GM12878 (cell line): ENCODE measurements around the gene PML. TPM values are rescaled to one million over a fixed set of nuclear protein-coding genes. Genes with fewer than 3 reads are reported as not detected.

Experiments
- BHLHE40 ChIP-seq, 2 experiments: fragments of 450-650 bp in 1 of 2; IDR thresholded peaks; 2 replicates each; pipeline ENCODE4 v1.6.1; 2011 to 2017; ENCODE audit warnings: low read depth in 2 of 2, borderline replicate concordance in 1 of 2, improper control_type of control experiment in 1 of 2, low read length in 1 of 2, mild to moderate bottlenecking in 1 of 2
- MYB ChIP-seq: fragments of 150-350 bp; IDR thresholded peaks from 2 replicates; pipeline ENCODE4 v1.6.1; 2014; ENCODE audit warnings: mild to moderate bottlenecking, low read depth, low read length, borderline replicate concordance
- NKRF ChIP-seq: fragments of 450-650 bp; conservative IDR thresholded peaks from 2 replicates; pipeline ENCODE4 v1.6.1; 2017; ENCODE audit warnings: mild to moderate bottlenecking, moderate library complexity
- POLR2AphosphoS2 ChIP-seq: IDR thresholded peaks from 2 replicates; pipeline ENCODE4 v1.6.1; 2011; ENCODE audit warnings: low read depth, mild to moderate bottlenecking, low read length, improper control_type of control experiment, moderate library complexity
- RB1 ChIP-seq: fragments of 450-650 bp; formaldehyde crosslinking; IDR thresholded peaks from 2 replicates; pipeline ENCODE4 v1.6.1; 2017; ENCODE audit warnings: mild to moderate bottlenecking, borderline replicate concordance
- RELB ChIP-seq: fragments of 450-650 bp; IDR thresholded peaks from 2 replicates; pipeline ENCODE4 v1.6.1; 2017; ENCODE audit warnings: low read depth, mild to moderate bottlenecking, moderate library complexity
- REST ChIP-seq: IDR thresholded peaks from 2 replicates; pipeline ENCODE4 v1.6.1; 2012; ENCODE audit warnings: mild to moderate bottlenecking, low read depth, low read length
- TAF1 ChIP-seq: IDR thresholded peaks from 2 replicates; pipeline ENCODE4 v1.6.1; 2011; ENCODE audit warnings: mild to moderate bottlenecking, low read depth, low read length, borderline replicate concordance
- TCF3 ChIP-seq: IDR thresholded peaks from 2 replicates; pipeline ENCODE4 v1.6.1; 2012; ENCODE audit warnings: low read depth, mild to moderate bottlenecking, low read length, borderline replicate concordance; ENCODE audit not compliant: insufficient read depth
- TCF7 ChIP-seq: IDR thresholded peaks from 2 replicates; pipeline ENCODE4 v1.6.1; 2014; ENCODE audit warnings: antibody characterized with exemption, borderline replicate concordance
- ZBTB4 ChIP-seq: fragments of 450-650 bp; formaldehyde crosslinking; IDR thresholded peaks from 2 replicates; pipeline ENCODE4 v1.4.0; 2022; ENCODE audit warnings: mild to moderate bottlenecking, moderate library complexity
- ZNF622 ChIP-seq: fragments of 450-650 bp; IDR thresholded peaks from 2 replicates; pipeline ENCODE4 v1.6.1; 2017; ENCODE audit warnings: mild to moderate bottlenecking, inconsistent platforms
- polyA plus RNA-seq, 11 experiments: library from polyadenylated mRNA; depleted of rRNA in 4 of 11; unstranded in 6 of 11; stranded (reverse) in 5 of 11; fragments of >200 nt; fragmentation: Nextera tagmentation in 4 of 11; fragmentation: Illumina TruSeq in 1 of 11; extraction: Ambion mirVana in 4 of 11; extraction: Trizol in 1 of 11; gene quantifications; 1 replicate in 1 of 11; 2 replicates in 10 of 11; pipeline versions ENCODE4 v1.2.1 to v1.2.3, GENCODE V29; 2011 to 2016; ENCODE audit warnings: inconsistent platforms in 2 of 11, missing spikeins in 2 of 11, low read depth in 1 of 11
- total RNA-seq, 4 experiments: library from RNA; depleted of rRNA in 3 of 4; stranded (reverse); fragments of >200 nt in 3 of 4; fragmentation: Illumina TruSeq in 1 of 4; extraction: Trizol in 1 of 4; gene quantifications; 2 replicates each; pipeline versions ENCODE4 v1.2.1 to v1.2.3, GENCODE V29; 2013 to 2021
- TF ChIP-seq, protein P1 (sequence below): fragments of 450-650 bp; IDR thresholded peaks from 2 replicates; pipeline ENCODE4 v1.6.1; 2018; ENCODE audit warnings: borderline replicate concordance, mild to moderate bottlenecking; ENCODE audit not compliant: partially characterized antibody
- TF ChIP-seq, protein P2 (sequence below): fragments of 450-650 bp; IDR thresholded peaks from 2 replicates; pipeline ENCODE4 v1.6.1; 2017; ENCODE audit warnings: borderline replicate concordance

The PML gene
- total and polyA plus RNA-seq, 10 of the 15 experiments (the other 5 are each of a cell fraction or from before 2014, with no cell fraction given) = 8.5 to 95.5 (median 30.8) TPM

- TF ChIP-seq, protein P1, sequence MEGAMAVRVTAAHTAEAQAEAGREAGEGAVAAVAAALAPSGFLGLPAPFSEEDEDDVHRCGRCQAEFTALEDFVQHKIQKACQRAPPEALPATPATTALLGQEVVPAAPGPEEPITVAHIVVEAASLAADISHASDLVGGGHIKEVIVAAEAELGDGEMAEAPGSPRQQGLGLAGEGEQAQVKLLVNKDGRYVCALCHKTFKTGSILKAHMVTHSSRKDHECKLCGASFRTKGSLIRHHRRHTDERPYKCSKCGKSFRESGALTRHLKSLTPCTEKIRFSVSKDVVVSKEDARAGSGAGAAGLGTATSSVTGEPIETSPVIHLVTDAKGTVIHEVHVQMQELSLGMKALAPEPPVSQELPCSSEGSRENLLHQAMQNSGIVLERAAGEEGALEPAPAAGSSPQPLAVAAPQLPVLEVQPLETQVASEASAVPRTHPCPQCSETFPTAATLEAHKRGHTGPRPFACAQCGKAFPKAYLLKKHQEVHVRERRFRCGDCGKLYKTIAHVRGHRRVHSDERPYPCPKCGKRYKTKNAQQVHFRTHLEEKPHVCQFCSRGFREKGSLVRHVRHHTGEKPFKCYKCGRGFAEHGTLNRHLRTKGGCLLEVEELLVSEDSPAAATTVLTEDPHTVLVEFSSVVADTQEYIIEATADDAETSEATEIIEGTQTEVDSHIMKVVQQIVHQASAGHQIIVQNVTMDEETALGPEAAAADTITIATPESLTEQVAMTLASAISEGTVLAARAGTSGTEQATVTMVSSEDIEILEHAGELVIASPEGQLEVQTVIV = no peak
- TF ChIP-seq TCF3 (no peak), TAF1 (peak; percentile 61; the same call in 1 of the 2 replicates), ZBTB4 (no peak), BHLHE40 (IDR thresholded peaks at IDR 0.05; ENCODE audit: borderline replicate concordance in 1 of 2, low read depth in 2 of 2, low read length in 1 of 2) (peak in 1 of 2 experiments; percentile 36; a peak in 2 of 4 replicates), MYB (0 out of 2 replicates have a peak, but pooled peaks have one; percentile 21), TCF7 (no peak), RB1 (no peak), POLR2AphosphoS2 (no peak), ZNF622 (no peak), RELB (peak; percentile 23; the same call in 1 of the 2 replicates), NKRF (no peak), REST (no peak)
- TF ChIP-seq, protein P2, sequence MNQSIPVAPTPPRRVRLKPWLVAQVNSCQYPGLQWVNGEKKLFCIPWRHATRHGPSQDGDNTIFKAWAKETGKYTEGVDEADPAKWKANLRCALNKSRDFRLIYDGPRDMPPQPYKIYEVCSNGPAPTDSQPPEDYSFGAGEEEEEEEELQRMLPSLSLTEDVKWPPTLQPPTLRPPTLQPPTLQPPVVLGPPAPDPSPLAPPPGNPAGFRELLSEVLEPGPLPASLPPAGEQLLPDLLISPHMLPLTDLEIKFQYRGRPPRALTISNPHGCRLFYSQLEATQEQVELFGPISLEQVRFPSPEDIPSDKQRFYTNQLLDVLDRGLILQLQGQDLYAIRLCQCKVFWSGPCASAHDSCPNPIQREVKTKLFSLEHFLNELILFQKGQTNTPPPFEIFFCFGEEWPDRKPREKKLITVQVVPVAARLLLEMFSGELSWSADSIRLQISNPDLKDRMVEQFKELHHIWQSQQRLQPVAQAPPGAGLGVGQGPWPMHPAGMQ = no peak
These were observed at the start of gene PML (continued) for GRCh38 chr15:73994413-73994883.
